ENCODE data around the gene DUOX1.

DUOX1 gene

DNA sequence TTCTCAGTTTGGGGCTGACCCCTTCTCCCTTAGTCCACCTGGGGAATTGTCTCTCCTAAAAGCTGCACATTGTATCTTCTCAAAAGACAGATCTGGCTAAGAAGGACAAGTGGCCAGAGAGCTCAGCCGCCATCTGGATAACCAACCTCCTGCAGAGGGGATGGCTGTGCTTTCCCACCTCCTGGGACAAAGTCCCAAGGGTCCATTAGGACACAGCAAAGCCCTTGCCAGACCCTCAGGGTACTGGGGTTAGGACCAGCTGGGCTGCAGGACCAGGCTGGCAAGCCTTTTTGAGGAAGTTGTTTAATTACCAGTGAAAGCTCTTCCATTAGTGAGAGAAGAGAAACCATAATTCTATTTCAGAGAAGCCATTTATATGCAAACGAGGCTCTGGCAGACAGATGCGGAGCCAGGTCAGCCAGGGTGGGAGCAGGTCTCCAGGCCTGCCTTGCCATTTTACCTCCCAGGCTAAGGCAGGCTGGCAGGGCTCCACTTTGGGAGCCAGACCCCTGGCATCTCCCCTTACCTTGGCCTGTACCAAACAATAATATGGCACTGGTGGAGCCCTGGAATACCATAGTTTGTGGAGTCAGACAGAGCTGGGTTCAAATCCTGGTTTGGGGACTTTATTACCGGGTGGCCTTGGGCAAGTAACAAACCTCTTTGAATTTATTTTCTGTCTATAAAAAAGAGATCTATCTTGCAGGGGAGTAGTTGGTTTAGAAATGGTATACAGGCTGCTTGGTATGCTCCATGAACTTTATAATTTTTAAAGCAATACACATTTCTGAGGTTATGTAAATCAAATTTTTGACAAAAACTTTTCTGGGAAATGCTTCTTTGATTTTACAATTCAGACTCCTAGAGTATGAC is 40.0 kb downstream of the DUOX1 start:
- FAIRE-seq, result no peak

DNA sequence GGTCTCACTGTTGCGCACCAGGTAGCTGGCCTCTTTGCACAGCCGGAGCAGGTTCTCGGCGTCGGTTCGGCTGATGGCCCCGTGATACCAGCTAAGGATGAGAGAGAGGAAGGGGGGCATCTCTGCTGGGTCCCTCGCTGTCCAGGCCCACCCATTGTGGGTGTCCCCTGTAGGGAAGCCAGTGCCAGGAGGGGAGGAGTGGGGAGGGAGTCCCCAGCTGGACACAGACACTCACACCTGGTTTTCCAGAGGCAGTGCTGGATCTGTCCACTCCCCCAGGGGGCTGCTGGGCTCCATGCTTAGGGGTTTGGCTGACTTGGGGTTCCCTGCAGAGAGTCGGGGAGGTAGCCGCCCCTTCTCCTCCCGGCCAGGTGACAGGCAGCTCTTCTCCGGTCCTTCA is 42.1 kb downstream of the DUOX1 start:
- FAIRE-seq, result no peak

DNA sequence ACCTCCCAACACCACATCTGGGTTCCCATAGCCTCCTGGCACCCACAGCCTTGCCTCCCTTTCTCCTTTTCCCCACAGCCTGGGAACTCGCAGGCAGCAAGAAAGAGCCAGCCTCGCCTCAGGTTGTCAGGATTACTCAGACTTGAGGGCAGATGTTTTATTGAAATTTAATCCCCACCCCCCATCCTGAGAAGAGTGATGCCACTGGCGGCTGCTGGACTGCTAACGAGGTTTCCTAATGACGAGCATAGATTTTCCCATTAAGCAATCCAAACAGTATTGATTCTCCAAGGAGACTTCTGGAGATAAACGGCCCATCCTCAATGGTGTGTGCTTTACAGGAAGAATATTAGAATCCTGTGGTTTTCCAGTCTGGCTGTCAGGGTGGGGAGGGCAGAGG is 44.3 kb downstream of the DUOX1 start:
- no peak for FAIRE-seq

DNA sequence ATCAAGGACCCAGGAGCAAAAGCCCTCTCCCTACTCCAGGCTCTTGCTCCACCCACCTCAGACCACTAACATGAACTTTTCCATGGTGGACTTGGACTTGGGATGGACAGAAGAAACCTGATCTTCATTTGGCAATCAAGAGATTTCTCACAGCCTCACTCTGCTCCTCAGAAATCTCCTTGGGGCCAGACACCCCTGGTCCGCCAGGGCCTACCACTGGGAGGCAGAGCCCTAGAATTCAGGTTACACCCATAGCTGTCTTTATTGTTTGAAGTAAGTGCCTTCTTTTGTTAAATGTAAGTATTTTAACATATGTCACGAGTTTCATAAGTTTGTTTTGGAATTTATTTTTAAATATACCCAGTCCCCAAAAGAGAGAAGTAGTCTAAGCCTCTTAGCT is 44.8 kb downstream of the DUOX1 start:
- FAIRE-seq, result no peak

DNA sequence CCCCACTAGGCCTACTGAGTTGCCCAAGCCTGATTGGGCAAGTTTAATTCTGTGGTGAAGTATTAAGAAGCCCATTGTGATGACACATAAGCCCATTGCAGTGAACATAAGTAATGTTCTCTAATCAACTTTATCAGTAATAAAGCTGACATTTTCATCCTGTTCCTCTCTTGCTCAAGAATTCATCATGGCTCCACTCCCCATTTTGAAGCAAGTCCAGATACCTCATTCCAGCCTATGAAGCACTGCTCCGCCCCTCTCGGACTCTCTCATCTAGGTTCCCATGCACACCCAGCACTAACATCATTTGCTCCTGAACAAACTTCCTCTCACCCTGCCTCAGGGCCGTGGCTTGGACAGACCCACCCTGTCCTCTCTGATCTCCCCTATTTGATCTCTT is 47.5 kb downstream of the DUOX1 start:
- no peak for FAIRE-seq

DNA sequence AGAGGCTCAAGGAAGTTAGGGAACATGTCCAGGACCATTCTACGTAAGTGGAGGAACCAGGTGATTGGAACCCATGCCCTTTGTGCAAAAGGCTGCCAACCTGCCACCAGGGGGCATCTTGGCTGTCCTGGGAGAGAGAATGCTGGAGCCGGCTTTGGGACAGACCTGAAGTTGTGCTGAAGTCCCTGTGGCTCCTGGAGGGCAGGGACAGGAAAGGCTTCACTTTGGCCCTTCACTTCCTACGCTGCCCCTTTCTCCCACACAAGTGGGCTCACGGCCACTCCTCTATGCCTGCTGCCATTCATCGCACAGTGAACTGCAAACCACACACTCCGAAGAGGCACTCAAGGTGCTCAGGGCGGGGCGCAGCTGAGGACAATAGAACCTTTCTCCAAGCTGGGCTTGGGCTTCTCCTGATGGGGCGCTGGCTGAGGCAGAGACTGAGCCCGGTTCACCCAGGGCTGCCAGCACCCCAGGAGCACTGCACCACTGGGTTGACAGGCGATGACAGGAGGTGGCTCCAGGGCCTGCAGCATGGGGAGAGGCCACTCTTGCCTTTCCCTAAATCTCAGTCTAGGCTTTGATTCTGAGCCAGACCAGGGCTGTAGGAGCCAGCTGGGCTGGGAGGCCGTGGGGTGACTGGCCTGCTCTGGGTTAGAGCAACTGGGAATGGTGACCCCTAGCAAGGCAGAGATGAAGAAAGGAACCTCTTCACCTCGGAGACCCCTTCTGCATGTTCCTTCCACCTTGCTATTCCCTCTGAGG is 49.6 kb downstream of the DUOX1 start:
- FAIRE-seq, result no peak

DNA sequence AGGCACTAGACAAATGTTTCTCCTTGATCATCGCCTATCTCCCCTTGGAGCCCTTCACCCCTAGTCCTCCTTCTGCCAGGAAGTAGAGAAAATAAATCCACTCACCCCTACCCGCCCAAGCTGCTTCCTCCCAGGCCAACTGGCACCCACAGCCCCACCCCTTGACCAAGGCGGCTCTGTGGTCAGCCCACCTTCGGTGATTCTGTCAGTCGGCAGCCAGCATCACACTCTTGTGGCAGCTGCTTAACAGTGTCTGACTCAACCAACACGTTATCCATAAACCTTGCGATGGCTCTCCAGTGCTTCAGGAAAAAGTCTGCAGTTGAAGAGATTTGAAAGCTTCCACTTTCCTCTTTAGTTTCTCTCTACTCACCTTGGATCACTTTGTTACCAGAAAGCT is 50.4 kb downstream of the DUOX1 start:
- FAIRE-seq, result no peak

DNA sequence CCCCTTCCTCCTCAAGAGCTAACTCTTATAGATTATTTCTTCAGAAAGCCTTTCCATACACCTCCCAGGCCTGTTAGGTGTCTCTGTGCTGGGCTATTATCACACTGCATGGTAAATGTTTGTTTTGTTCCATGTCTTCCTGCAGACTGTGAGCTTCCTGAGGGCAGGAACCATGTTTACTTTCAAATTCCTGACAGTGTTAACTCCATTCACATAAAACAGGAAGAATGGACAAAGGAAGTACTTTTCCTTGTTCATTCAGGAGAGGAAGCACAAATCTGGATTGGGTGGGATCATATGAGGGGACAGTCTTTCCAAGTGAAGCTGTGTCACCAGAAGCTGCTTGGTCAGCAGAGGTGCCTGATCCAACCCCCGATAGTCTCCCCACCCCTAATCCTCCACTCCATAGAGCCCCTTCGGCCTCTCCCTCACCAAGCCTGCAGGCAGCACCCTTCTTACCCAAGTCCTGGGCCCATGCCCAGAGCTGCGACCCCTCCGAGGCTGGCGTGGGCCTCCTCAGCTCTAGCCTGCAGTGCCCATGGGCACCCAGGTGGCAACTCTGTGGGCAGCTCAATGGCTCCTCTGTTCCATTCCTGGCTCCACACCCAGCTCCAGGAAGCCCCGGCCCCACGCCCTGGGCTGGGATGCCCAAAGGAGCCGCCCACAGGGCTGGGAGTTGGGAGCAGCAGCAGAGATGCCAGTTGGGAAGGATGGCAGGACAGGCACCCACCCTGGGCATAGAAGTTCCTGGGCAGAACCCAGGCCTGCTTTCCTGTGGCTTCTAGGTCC is 51.0 kb downstream of the DUOX1 start:
- no peak for FAIRE-seq

DNA sequence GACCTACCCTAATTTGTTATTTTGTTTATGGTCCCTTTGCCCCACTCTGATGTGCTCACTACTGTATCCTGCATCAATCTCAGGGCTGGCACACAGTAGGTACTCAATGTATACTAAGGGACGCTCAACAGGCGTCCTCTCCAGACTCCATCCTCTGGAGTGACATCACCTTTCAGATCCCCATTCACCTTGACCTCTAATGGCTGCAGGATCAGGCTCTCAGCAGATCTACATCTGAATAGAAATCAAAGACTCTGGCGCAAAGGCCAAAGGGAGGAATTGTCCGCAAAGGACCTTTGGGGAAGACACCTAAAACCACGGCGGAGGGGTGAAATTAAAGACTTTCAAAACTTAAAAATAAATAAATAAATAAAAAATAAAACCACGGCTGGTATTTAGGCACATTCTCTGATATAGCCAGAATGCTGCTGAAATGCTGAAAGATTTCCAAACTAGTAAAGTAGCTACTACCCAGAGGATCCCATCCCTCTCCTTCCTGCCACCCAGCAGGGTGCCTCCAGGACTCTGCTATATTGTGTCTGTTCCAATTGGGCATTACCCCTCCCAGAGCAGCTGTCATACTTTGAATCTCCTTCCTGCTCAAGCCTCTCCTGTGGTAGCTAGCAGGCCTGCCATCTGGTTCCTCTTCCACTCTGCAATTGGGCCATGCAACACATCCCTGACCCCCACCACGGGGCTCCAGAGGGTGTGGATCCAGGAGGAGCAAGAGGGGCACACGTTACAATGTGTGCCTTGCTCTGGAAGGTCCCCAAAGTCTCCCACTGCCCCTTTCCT is 51.9 kb downstream of the DUOX1 start:
- no peak for FAIRE-seq

DNA sequence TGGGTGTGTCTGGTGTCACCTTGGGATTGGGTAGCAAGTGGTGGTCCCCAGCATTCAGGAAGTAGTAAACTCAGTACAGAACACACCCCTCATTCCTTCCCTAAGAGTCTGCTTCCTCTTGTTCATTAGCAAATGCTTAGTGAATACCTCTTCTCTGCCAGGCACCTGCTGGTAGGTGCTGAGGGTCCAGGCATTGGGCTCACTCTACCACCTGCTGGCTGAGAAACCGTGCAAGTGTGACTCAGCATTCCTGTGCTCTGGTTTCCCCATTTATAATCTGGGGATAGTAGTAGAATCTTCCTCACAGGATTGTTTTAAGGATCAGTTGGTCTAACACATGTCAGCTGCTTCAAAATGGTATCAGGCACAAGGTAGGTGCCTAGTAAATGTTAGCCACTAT is 53.2 kb downstream of the DUOX1 start:
- no peak for FAIRE-seq

DNA sequence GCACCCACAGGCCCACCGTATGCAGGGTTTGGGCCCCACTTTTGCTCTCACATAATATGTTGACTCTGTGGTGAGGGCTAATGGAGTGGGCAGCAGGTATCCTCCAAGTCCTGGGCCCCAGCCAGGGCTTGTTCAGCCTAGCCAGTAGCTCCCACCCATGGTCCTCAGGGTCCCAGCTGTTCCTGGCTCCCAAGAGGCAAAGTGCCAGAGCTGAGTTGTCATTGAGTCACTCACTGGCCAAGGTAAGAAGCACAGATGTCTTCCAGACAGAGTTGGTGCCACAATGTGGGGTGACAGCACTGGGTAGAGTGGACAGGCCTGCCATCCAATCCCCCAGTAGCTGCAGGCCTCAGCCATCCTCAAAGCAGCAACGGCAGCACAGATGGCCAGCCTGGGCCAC is 53.7 kb downstream of the DUOX1 start:
- FAIRE-seq, result no peak

DNA sequence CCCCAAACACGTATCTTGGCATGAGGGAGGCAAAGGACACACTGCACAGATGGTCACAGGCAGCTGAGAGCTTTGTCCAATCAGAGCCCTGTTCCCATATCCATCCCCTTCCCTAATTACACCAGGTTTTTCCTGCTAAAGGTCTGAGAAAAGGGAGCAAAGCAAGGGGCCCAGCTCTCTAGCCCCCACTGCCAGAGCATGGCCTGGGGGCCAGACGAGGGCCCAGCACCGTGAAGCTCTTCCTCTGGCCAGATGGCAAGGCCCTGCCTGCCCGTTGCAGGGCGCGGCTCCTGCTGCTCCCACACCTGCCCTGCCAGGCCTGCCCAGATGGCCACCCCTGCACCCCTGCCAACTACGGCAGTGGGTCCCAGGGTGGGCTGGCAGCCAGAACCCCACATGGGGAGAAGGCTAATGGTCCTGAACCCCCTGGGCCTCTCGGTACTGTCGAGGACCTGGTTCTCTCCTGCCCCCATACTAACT is 54.8 kb downstream of the DUOX1 start:
- no peak for FAIRE-seq

DNA sequence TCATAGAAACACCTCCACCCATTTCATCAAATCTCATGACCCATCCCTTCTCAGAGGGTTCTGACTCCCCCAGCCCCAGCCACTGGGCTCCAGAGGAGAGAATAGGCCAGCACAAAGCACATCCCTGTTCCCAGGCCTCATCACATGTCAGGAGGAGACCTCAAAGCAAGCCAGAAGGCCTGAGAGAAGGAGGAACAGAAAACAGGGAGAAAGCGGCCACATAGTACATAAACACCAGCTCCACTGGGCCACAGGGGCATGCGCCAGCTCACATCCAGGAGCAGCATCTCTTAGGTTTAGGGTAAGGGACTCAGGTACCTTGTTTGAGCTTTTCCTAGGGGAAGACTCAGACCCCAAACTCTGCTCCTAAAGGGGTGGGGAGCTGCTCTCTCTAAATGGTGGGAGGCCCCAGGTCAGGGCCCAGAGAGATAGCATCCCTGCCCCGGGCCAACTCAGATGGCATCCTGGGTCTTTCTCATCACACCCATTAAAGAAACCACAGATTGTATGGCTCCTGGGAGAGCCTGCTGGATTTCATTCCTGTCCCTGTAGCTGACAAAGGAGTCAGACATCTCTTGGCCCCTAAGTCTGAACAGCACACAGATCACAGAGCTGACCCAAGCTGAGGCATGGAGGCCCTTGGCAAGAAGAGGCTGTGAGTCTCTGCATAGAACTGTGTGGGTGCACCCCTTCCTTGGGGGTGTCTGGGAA is 55.4 kb downstream of the DUOX1 start:
- FAIRE-seq, result no peak

DNA sequence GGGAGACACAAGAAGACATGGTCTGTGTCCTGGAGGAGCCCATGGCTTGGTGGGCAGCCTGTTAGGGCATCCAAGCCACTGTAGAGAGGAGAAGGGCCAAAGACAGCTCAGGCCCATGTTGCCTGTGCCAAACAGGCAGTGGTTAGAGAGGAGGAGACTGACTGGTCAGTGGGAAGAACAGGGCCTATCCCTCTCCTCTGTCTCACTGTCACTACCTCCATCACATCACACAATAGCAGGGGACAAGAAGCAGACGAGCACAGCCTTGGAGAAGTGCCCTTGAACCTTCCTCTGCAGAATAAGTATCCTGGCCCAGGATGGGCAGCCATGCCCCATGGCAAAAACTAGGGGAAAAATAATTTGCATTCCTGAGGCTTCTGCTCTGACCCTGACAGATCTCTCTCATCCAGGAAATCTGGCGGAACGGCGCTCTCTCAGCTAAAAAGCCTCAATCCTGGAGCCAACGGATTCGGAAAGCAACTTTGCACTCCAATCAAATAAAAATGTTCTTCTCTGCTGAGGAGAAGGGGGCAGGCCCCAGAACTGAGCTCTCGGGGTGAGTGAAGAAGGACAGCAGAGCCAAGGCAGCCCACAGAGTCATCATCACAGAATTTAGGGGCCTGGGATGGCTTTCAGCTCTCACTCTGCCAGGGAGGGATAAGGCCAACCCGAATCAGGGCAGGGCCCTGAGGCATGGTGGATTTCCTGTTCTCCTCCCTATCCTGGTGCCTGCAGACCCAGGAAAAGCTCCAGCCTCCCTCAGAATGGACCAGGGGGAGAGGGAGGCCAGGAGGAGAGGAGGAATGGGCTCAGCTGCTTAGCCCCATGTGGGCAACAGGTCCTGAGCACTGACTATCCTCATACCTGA is 56.3 kb downstream of the DUOX1 start:
- FAIRE-seq, result no peak

DNA sequence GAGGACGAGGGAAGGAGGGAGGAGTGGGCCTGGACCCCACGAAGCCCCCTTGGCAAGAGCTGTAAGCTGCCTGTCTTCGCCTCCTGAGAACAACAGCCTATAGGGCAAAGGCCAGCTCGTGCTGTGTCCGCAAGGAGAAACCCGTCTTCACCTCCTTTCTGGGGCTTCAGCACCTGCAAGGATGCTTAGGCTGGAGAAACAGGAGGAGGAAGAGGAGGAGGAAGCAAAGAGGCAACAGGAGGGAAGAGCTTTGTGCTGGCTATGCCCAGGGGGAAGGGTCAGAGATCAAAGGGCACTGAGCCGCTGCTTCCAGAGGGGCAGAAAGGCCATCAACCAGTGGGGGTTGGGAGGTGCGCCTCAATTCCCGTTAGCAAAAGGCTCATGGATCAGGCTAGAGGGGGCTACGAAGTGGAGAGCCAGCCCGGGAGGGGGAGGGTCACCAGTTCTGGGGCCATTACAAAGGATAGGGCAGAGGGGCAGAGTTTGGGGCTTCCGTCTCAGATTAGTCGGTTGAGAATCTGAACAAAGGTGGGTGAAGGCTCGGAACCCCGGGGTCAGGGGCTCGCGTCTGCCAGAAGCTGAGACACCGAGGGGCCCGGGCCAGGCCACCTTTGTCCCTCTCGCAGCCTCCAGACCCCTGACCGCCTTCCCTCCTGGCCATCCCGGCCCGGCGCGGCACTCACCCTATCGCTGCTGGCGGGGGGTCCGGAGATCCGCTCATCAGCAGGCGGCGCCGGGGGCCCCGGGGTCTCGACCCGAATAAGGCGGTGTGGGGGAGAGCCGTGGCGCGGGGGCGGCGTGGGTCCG is 57.2 kb downstream of the DUOX1 start:
- no peak for FAIRE-seq

DNA sequence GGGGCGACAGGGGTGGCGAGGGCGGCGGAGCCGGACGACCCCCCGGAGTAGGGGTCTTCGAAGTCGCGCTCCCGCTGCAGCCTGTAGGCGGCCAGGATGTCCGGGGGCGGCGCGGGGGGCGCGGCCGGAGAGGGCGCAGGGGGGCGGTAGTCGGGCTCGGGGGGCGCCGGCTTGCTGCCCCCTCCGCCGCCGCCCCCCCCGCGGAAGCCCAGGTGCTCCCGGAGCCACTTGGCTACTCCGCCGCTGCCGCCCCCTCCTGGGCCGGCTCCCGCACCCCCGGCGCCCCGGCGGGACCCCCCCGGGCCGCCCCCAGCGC is 57.7 kb downstream of the DUOX1 start:
- no peak for FAIRE-seq

DNA sequence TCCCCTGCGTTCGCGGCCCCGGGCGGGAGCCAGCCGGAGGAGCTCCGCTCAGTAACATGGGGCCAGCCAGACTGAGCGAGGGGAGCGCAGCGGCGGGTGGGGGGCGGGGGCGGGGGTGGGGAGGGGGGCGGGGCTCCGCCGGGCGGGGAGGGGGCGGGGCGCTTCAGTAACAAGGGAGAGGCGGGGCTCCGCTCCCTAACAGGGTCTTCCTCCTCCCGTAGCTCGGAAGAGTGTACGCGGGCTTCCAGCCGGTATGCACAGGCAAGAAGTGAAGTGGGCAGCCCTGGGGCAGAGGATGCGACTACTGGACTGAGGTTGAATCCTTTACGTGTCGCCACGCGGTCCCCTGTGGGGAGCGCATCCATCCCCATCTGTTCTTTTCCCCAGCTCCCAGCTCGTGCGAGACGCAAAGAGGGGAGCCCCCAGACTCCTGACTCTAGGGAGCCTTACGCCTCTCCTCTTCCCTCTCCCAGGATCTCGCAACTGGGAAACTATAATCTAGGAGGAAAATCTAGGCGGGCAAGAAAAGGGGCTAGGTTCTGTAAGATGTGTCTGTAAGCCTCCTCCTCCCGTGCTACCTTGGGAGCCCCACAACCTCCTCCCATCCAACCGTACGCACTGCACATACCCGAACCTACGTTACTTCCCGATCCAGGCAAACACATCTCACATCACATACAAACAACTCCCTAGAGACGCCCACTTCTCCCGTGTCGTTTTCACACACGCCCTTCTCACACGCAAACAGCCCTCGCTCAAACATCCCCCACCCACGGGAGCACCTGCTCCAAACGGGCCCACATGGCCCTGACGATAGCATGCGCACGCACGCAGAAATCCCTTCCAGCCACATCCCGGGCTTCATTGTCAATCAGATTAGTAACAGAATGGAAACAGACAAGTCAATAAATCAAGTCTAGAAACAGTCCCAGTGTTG is 58.4 kb downstream of the DUOX1 start, which contains the start of gene SHF:
TSS of gene SHF (minus strand) at position 73 of the 937 bp plus-strand sequence. CDS start at position 58, 15 bp downstream.
- FAIRE-seq, result no peak

DNA sequence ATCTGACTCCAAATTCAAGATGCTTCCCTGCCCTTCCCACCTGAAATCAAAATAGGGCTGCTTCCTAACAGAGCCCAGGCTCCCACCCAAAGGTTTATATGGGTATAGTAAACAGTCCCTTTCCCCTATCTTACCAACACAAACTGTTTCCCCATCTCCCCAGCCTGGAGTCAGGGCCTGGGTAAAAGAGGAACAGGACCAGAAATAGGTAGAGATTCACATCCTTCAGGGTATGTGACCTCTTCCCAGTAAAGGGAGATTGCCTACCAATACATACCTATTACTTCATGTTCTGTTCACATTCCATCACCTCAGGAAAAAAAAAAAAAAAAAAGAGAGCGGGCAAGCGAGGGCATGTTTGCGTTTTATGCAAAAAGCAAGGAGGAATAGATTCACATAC is 67.7 kb downstream of the DUOX1 start:
- FAIRE-seq, result no peak
